NCI-H524 (cell line): ENCODE measurements around the gene FAM131A.

Source experiments
- DNase-seq, 2 experiments: peaks; one replicate each; lab custom pipeline; 2025; lab: John Stamatoyannopoulos, UW

The FAM131A gene

GRCh38 chr3:184337399-184337714 lies at the start of gene FAM131A:
Gene FAM131A (plus strand): TSS chr3:184337600. CDS start chr3:184337631, 31 bp downstream.
- DNase-seq: no peak

GRCh38 chr3:184289426-184289938 lies 47.9 kb upstream of the FAM131A start:
- DNase-seq: peak; percentile 80 to 82

GRCh38 chr3:184290331-184290730 lies 47.1 kb upstream of the FAM131A start:
- DNase-seq: no peak

GRCh38 chr3:184291044-184291737 lies 46.2 kb upstream of the FAM131A start:
- DNase-seq: no peak

GRCh38 chr3:184291738-184292445 lies 45.5 kb upstream of the FAM131A start:
- DNase-seq: no peak

GRCh38 chr3:184295771-184296170 lies 41.6 kb upstream of the FAM131A start:
- DNase-seq: no peak

- no peak for DNase-seq
Measured at GRCh38 chr3:184296616-184297015, 40.8 kb upstream of the FAM131A start.

GRCh38 chr3:184298759-184299487 lies 38.5 kb upstream of the FAM131A start, which contains the start of gene PSMD2:
Gene PSMD2 (plus strand): TSS chr3:184299241. CDS start chr3:184299267, 26 bp downstream.
- DNase-seq: peak; percentile 98

GRCh38 chr3:184299488-184300377 lies 37.7 kb upstream of the FAM131A start:
- no peak for DNase-seq

GRCh38 chr3:184300378-184300720 lies 37.1 kb upstream of the FAM131A start:
- DNase-seq: no peak

- DNase-seq: peak in 1 of 2 experiments; percentile 29
Measured at GRCh38 chr3:184305577-184305976, 31.8 kb upstream of the FAM131A start.

GRCh38 chr3:184306341-184306972 lies 30.9 kb upstream of the FAM131A start:
- DNase-seq: no peak

GRCh38 chr3:184307915-184308314 lies 29.5 kb upstream of the FAM131A start:
- DNase-seq: no peak

- DNase-seq: no peak
Measured at GRCh38 chr3:184308744-184309143, 28.7 kb upstream of the FAM131A start.

GRCh38 chr3:184311633-184312032 lies 25.8 kb upstream of the FAM131A start:
- DNase-seq: no peak

GRCh38 chr3:184314363-184314699 lies 23.1 kb upstream of the FAM131A start, which contains the start of gene EIF4G1:
Gene EIF4G1 (plus strand): TSS chr3:184314606. CDS start chr3:184315797, 1,191 bp downstream.
- peak; percentile 93 to 96 for DNase-seq

GRCh38 chr3:184314700-184315542 lies 22.5 kb upstream of the FAM131A start:
- peak in 1 of 2 experiments; percentile 48 for DNase-seq

GRCh38 chr3:184315543-184315867 lies 21.9 kb upstream of the FAM131A start:
- DNase-seq: no peak

- DNase-seq: no peak
Measured at GRCh38 chr3:184315871-184316661, 21.3 kb upstream of the FAM131A start.

GRCh38 chr3:184316792-184317191 lies 20.6 kb upstream of the FAM131A start:
- no peak for DNase-seq
